VCaP (cell line): ENCODE results near the gene CCDC8.

Experiments
- H3K27ac ChIP-seq: fragments of 450-650 bp; 2 replicates; pipeline ENCODE4 v1.5.1; 2017
- TF ChIP-seq, protein P1 (sequence below): fragments of 450-650 bp; conservative IDR thresholded peaks from 2 replicates; pipeline ENCODE4 v1.5.1; 2017; ENCODE audit warnings: mild to moderate bottlenecking, moderate library complexity

The CCDC8 gene

DNA sequence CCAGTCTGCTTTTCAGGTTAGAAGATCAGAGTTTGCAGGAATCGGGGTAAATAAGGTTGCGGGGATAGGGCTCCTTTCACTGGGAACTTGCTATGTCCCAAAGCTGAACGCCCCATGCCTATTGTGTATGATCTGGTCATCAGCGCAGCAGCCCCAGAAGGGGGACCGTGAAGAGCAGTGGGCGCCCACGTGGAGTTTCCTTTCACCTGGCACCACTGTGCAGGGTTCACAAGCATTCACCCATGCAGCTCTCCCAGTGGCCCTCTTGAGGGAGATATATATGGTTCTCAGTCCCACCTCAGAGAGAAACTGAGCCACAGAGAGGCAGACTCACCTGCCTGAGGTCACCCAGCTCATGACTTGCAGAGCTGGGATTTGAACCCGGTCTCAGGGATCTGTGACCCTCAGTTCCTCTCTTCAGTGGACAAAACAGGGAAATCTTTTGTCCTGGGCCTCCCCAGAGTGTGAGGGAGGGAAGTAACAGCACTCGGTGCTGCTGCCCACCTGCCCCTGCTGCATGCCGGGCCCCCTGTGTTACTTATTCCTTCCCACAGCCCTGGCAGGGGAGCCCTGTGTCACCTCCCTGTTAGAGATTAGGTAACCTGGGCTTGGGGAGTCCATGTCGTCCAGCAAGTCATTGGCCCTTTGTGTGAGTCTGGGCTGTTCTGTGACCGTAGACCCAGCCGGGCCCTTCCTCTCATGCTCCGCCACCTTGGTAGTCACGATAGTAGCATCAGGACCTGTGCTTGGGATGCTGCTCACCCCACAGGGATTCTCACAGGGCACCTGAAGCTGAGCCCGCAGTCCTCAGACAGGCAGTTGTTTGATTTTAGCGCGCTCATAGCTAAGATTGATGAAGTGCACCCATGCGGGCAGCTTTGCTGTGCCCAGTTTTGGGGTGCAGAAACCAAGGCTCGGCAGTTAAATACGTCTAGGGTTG, 38.6 kb downstream of the CCDC8 start:
- H3K27ac ChIP-seq: peak overlapping the region; percentile 96
- TF ChIP-seq, protein P1, sequence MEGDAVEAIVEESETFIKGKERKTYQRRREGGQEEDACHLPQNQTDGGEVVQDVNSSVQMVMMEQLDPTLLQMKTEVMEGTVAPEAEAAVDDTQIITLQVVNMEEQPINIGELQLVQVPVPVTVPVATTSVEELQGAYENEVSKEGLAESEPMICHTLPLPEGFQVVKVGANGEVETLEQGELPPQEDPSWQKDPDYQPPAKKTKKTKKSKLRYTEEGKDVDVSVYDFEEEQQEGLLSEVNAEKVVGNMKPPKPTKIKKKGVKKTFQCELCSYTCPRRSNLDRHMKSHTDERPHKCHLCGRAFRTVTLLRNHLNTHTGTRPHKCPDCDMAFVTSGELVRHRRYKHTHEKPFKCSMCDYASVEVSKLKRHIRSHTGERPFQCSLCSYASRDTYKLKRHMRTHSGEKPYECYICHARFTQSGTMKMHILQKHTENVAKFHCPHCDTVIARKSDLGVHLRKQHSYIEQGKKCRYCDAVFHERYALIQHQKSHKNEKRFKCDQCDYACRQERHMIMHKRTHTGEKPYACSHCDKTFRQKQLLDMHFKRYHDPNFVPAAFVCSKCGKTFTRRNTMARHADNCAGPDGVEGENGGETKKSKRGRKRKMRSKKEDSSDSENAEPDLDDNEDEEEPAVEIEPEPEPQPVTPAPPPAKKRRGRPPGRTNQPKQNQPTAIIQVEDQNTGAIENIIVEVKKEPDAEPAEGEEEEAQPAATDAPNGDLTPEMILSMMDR: no peak

DNA sequence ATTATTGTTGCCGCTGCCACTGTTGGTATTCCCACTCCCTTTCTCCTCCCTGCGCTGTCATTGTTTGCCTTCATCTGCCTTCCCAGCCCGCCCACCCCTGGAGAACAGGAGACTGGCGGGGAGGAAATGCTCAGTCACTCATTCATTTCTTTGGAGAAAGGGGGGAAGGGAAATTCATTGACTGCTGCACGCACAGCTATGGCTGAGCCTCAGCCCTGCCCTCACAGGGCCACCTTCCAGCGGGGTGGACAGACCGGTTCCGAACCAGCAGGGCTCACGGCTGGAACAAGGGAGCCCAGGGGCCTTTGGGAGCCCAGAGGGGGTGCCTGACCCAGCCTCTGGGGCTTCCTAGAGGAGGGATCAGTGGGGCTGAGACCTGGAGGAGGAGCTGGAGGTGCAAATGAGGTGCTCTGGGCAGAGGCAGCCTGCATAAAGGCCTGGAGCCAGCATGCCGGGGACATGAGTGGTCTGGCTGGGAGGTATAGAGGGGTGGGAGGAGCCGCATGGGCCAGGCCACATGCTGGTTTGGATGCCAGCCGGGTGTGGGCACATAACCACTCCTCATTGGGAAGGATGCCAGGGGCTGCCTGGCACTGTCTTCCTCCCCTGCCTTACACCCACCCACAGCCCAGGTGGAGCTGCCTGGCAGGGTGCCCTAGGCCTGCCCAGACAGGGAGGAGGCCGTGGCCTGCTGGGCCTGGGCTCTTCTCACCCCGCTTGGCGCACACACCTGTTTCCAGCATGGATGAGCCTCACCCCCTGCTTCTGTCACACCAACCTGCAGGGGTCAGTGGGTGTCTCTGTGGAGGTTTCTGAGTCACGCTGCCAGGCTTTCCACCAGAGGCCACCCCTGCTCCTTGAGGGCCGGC, 39.6 kb downstream of the CCDC8 start:
- TF ChIP-seq, protein P1: no peak; the same call in 1 of the 2 replicates
- peak overlapping the region; percentile 96 for H3K27ac ChIP-seq

DNA sequence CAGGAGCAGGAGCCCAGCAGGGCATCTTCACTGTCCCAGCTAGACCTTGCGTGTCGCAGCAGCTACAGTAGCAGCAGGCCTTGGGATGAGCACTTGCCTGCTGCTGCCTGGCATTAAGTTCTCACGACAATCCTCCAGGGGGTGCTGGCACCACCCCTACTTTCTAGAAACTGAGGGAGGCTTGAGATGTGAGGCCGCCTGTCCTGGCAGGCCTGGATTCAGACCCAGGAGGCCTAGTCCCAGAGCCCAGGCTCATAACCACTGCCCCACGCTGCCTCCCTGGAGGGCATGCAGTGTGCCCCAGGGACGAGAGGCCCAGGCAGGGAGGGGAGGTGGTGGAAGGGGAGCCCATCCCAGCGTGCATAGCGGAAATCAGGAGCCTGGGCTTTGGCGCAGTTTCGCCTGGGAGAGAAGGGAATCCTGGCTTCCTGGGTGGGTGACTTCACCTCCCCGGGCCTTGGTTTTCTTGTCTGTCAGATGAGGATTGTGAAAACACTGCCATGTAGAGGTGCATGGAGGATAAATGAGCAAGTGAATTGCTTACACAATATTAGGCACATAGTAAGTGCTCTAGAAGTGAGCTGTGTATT, 40.4 kb downstream of the CCDC8 start:
- peak overlapping the region; percentile 96 for H3K27ac ChIP-seq

DNA sequence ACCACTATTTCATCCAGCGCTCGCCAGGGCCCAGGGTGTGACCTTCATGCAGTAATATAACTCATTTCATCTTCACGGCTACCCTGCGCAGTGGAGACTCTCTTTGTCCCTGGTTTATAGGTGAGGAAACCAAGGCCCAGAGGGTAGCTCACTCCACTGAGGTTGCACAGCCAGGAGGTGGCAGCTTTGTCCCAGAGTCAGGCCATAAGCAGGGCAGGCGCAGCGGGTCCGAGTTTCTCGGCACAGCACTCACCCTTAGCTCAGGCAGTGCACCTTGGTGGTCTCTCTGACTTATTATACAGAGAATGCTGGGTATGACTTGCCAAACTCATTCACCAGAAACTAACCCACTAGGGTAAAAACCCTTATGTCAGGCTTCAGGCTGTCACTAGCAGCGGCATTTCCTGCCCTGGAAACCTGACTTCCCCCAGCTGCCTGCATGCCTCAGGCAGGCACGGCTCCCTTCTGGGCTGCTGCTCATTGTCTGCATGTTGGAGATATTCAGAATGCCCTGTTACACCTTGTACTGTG, 41.9 kb downstream of the CCDC8 start:
- peak overlapping the region; percentile 96 for H3K27ac ChIP-seq
- TF ChIP-seq, protein P1: no peak

More for the DNA sequence above, 40.4 kb downstream of the CCDC8 start:
- TF ChIP-seq, protein P1: 0 out of 2 replicates have a peak, but pooled peaks have one; percentile 30

DNA sequence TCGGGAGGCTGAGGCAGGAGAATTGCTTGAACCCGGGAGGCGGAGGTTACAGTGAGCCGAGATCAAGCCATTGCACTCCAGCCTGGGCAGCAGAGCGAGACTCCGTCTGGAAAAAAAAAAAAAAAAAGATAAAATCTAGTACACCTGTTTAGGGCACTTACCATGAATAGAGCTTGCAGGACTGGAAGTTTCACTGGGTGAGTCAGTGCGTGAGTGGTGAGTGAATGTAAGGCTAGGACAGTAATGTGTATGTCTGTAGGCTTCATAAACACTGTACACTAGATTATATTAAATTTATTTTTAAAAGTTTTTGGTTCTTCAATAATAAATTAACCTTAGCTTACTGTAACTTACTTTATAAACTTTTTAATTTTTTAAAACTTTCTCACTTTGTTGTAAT, 43.5 kb downstream of the CCDC8 start:
- peak overlapping the region; percentile 96 for H3K27ac ChIP-seq
- TF ChIP-seq, protein P1: no peak

DNA sequence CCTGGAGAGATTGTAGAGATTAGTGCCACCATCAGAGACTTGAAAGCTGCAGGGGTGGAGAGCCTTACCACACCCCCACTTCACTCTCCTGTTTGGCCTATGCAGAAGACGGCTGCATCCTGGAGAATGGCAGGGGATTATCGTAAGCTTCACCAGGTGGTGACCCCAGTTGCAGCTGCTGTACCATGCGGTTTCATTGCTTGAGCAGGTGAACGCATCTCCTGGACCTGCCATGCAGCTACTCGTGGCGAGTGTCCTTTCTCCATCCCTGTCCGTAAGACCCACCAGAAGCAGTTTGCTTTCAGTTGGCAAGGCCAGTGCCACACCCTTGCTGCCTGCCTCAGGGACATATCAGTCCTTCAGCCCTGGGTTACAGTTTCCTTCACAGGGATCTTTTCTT, 45.2 kb downstream of the CCDC8 start:
- no peak overlapping the region for H3K27ac ChIP-seq

More for the DNA sequence above, 45.2 kb downstream of the CCDC8 start:
- TF ChIP-seq, protein P1: no peak
